ENCODE measurements around the gene MGLL. TPM values are rescaled to one million over a fixed set of nuclear protein-coding genes. Genes with fewer than 3 reads are reported as not detected.

The MGLL gene
- total RNA-seq, 4 donors from 2014 or later: 26.5 to 50.2 (median 43.8) TPM

DNA sequence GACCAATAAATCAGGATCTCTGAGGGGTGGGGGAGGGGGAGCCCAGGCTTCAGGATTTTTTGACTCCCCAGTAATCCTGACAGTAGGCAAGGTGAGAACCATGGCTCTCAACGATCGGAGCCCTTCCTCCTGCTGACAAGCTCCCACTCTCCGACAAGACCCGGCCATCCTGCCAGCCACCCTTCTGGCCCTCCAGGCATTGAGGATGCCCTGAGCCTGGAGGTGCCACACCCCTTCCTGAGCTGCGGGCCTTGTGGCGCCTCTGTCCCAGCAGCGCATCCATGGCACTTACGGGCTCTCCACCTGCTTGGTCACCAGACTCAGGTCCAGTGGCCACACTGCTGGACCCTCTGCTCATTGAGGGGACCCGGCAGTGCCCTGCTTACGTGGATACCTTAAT lies 46.0 kb downstream of the MGLL start:
- Histone ChIP-seq H3K4me1 (peaks cover 57 to 80% of the 10 kb centered on the region in 2 donors), H3K27me3 (no peaks in the 10 kb centered on the region), H3K9me3 (no peaks in the 10 kb centered on the region), H3K36me3 (peaks cover 0 to 4% of the 10 kb centered on the region in 2 donors), H3K27ac (peak overlapping the region; percentile 76 to 87 (median 81)), H3K4me3 (peak overlapping the region in 1 of 4 donors; percentile 10)
- no peak for TF ChIP-seq POLR2A (IDR thresholded peaks at IDR 0.05)
- TF ChIP-seq CTCF (IDR thresholded peaks at IDR 0.05 in 4 of 5, conservative IDR thresholded peaks at IDR 0.05 in 1 of 5): no peak
- ATAC-seq (no peak), DNase-seq (no peak)
- intact Hi-C loops (cut with DNase I; ENCODE audit: low total_unique reads): loop anchor here (5.0 kb wide), 1 partner anchor 41 kb away; no protein-coding TSS in a partner anchor
- in situ Hi-C loops (cut with MboI; ENCODE audit: low sequenced_read_pairs in 4 of 4): no loop called here

GRCh38 chr3:127775398-127776109 lies 46.8 kb downstream of the MGLL start:
- TF ChIP-seq POLR2A (IDR thresholded peaks at IDR 0.05): no peak
- TF ChIP-seq CTCF (IDR thresholded peaks at IDR 0.05 in 4 of 5, conservative IDR thresholded peaks at IDR 0.05 in 1 of 5): no peak
- H3K4me3 ChIP-seq: peak overlapping the region in 1 of 4 donors; percentile 10

GRCh38 chr3:127774647-127775046 lies 47.7 kb downstream of the MGLL start:
- no peak overlapping the region for H3K4me3 ChIP-seq
- DNase-seq (no peak), ATAC-seq (no peak)
- TF ChIP-seq POLR2A (IDR thresholded peaks at IDR 0.05) (no peak), CTCF (IDR thresholded peaks at IDR 0.05 in 4 of 5, conservative IDR thresholded peaks at IDR 0.05 in 1 of 5) (no peak)
- peaks cover 49 to 65% of the 10 kb centered on the region in 2 donors for H3K4me1 ChIP-seq
- H3K36me3 ChIP-seq: no peaks in the 10 kb centered on the region
- no peaks in the 10 kb centered on the region for H3K27me3 ChIP-seq
- in situ Hi-C loops (cut with MboI; ENCODE audit: low sequenced_read_pairs in 4 of 4) (no loop called here), intact Hi-C loops (cut with DNase I; ENCODE audit: low total_unique reads) (loop anchor here (5.0 kb wide), 1 partner anchor 43 kb away; no protein-coding TSS in a partner anchor)
- peak overlapping the region; percentile 76 to 87 (median 81) for H3K27ac ChIP-seq
- no peaks in the 10 kb centered on the region for H3K9me3 ChIP-seq

More at GRCh38 chr3:127775398-127776109, 46.8 kb downstream of the MGLL start:
- in situ Hi-C loops (cut with MboI; ENCODE audit: low sequenced_read_pairs in 4 of 4) (no loop called here), intact Hi-C loops (cut with DNase I; ENCODE audit: low total_unique reads) (loop anchor here (5.0 kb wide), 1 partner anchor 42 kb away; no protein-coding TSS in a partner anchor)
- H3K36me3 ChIP-seq: no peaks in the 10 kb centered on the region
- peak in 1 of 2 donors; percentile 79 for DNase-seq
- peak; percentile 65 to 70 for ATAC-seq
- no peaks in the 10 kb centered on the region for H3K9me3 ChIP-seq
- no peaks in the 10 kb centered on the region for H3K27me3 ChIP-seq
- peak overlapping the region; percentile 76 to 87 (median 81) for H3K27ac ChIP-seq
- peaks cover 58 to 74% of the 10 kb centered on the region in 2 donors for H3K4me1 ChIP-seq

- Histone ChIP-seq H3K9me3 (no peaks in the 10 kb centered on the region), H3K27ac (peak overlapping the region in 2 of 4 donors; percentile 85 to 87), H3K36me3 (no peaks in the 10 kb centered on the region), H3K27me3 (no peaks in the 10 kb centered on the region), H3K4me3 (no peak overlapping the region), H3K4me1 (peaks cover 41 to 61% of the 10 kb centered on the region in 2 donors)
- in situ Hi-C loops (cut with MboI; ENCODE audit: low sequenced_read_pairs in 4 of 4) (no loop called here), intact Hi-C loops (cut with DNase I; ENCODE audit: low total_unique reads) (no loop called here)
- TF ChIP-seq CTCF (IDR thresholded peaks at IDR 0.05 in 4 of 5, conservative IDR thresholded peaks at IDR 0.05 in 1 of 5) (no peak), POLR2A (IDR thresholded peaks at IDR 0.05) (no peak)
- DNase-seq (no peak), ATAC-seq (no peak)
Observed at GRCh38 chr3:127773752-127774395, 48.4 kb downstream of the MGLL start.

All from gastrocnemius medialis (tissue), 4 donors.